ENCODE data around the gene DHDH.
"Not testable (repeated sequence)": the region's sequence is repeated elsewhere in the genome, so short reads cannot be mapped to it uniquely, and the experiment has no call there.

The DHDH gene

GRCh38 chr19:48905664-48906063 is 27.8 kb upstream of the DHDH start:
- Histone ChIP-seq H3K36me3 (peaks cover 65% of the 10 kb centered on the region), H3K27ac (no peak overlapping the region), H3K9me3 (no peaks in the 10 kb centered on the region), H3K4me1 (ENCODE audit: control insufficient read depth in 1 of 2, insufficient read depth in 1 of 2, low read depth in 1 of 2, low read length in 1 of 2) (peaks cover 14 to 17% of the 10 kb centered on the region in 2 experiments), H3K4me3 (ENCODE audit: low read depth in 1 of 2, low read length in 1 of 2) (no peak overlapping the region), H3K27me3 (no peaks in the 10 kb centered on the region)
- TF ChIP-seq, protein P1, sequence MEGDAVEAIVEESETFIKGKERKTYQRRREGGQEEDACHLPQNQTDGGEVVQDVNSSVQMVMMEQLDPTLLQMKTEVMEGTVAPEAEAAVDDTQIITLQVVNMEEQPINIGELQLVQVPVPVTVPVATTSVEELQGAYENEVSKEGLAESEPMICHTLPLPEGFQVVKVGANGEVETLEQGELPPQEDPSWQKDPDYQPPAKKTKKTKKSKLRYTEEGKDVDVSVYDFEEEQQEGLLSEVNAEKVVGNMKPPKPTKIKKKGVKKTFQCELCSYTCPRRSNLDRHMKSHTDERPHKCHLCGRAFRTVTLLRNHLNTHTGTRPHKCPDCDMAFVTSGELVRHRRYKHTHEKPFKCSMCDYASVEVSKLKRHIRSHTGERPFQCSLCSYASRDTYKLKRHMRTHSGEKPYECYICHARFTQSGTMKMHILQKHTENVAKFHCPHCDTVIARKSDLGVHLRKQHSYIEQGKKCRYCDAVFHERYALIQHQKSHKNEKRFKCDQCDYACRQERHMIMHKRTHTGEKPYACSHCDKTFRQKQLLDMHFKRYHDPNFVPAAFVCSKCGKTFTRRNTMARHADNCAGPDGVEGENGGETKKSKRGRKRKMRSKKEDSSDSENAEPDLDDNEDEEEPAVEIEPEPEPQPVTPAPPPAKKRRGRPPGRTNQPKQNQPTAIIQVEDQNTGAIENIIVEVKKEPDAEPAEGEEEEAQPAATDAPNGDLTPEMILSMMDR (IDR thresholded peaks at IDR 0.05): no peak

DNA sequence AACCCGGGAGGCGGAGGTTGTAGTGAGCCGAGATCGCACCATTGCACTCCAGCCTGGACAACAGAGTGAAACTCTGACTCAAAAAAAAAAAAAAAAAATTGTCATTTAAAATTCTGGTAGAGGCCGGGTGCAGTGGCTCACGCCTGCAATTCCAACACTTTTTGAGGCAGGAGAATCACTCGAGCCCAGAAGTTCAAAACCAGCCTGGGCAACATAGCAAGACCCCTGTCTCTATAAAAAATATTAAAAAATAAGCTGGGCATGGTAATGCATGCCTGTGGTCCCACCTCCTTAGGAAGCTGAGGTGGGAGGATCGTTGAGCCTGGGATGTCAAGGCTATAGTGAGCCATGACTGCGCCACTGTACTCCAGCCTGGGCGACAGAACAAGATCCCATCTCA is 27.2 kb upstream of the DHDH start:
- Histone ChIP-seq H3K4me3 (ENCODE audit: low read depth in 1 of 2, low read length in 1 of 2) (no peak overlapping the region), H3K9me3 (no peaks in the 10 kb centered on the region), H3K36me3 (peaks cover 71% of the 10 kb centered on the region), H3K4me1 (ENCODE audit: control insufficient read depth in 1 of 2, insufficient read depth in 1 of 2, low read depth in 1 of 2, low read length in 1 of 2) (peaks cover 7 to 11% of the 10 kb centered on the region in 2 experiments), H3K27ac (no peak overlapping the region), H3K27me3 (no peaks in the 10 kb centered on the region)
- TF ChIP-seq, protein P1 (IDR thresholded peaks at IDR 0.05): no peak

DNA sequence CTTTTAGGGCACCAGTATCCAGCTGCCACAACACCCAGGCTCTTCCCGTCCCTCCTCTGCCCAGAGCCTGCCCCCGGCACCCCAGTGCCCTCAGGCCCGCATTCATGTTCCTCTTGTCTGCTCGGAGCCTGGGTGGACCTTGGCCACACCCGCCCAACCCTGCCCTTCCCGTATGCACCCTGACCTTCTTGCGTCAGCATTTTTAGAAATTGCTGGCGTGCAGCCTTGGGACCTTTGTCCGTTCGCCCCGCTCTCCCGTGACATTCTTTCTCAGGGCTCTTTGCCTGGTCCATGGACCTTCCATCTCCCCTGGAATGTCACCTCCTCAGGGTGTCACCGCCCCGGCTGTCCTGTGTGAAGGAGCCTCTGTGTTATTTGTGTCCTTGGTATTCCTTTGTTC is 25.8 kb upstream of the DHDH start:
- TF ChIP-seq, protein P1 (IDR thresholded peaks at IDR 0.05): no peak
- H3K36me3 ChIP-seq: peaks cover 85% of the 10 kb centered on the region

GRCh38 chr19:48909424-48910077 is 23.9 kb upstream of the DHDH start:
- peaks cover 97% of the 10 kb centered on the region for H3K36me3 ChIP-seq
- not testable (repeated sequence) for H3K27ac ChIP-seq; H3K4me3 ChIP-seq (ENCODE audit: low read depth in 1 of 2, low read length in 1 of 2); H3K27me3 ChIP-seq; H3K9me3 ChIP-seq; H3K4me1 ChIP-seq (ENCODE audit: control insufficient read depth in 1 of 2, insufficient read depth in 1 of 2, low read depth in 1 of 2, low read length in 1 of 2)

More for the DNA sequence above, 25.8 kb upstream of the DHDH start:
- no peak overlapping the region for H3K27ac ChIP-seq
- H3K27me3 ChIP-seq: no peaks in the 10 kb centered on the region
- H3K4me3 ChIP-seq (ENCODE audit: low read depth in 1 of 2, low read length in 1 of 2): no peak overlapping the region
- H3K9me3 ChIP-seq: no peaks in the 10 kb centered on the region
- H3K4me1 ChIP-seq (ENCODE audit: control insufficient read depth in 1 of 2, insufficient read depth in 1 of 2, low read depth in 1 of 2, low read length in 1 of 2): no peaks in the 10 kb centered on the region

DNA sequence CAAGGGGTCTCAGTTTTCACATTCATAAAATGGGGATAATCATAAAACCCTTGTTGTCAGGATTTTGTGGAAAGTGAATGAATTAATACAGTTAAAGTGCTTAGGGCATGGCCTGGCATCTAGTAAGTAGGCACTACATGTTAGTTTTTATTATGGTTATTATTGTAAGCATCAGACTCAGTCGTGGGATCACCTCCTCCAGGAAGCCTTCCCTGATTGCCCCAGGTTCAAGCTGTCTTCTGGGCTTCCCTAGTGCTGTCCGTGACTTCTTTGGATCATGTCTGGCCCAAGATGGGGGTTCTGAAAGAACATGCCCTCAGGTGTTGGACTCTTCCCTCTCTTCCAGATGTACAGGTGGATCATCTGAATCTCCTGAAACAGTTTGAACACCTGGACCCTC is 22.7 kb upstream of the DHDH start:
- TF ChIP-seq, protein P1 (IDR thresholded peaks at IDR 0.05): no peak
- Histone ChIP-seq H3K27ac (no peak overlapping the region), H3K4me3 (ENCODE audit: low read depth in 1 of 2, low read length in 1 of 2) (no peak overlapping the region), H3K4me1 (ENCODE audit: control insufficient read depth in 1 of 2, insufficient read depth in 1 of 2, low read depth in 1 of 2, low read length in 1 of 2) (no peaks in the 10 kb centered on the region), H3K27me3 (no peaks in the 10 kb centered on the region), H3K9me3 (no peaks in the 10 kb centered on the region), H3K36me3 (peaks cover 97% of the 10 kb centered on the region)

- Histone ChIP-seq H3K4me1 (ENCODE audit: control insufficient read depth in 1 of 2, insufficient read depth in 1 of 2, low read depth in 1 of 2, low read length in 1 of 2) (no peaks in the 10 kb centered on the region), H3K36me3 (peaks cover 95% of the 10 kb centered on the region), H3K27me3 (no peaks in the 10 kb centered on the region), H3K4me3 (ENCODE audit: low read depth in 1 of 2, low read length in 1 of 2) (no peak overlapping the region), H3K27ac (no peak overlapping the region), H3K9me3 (no peaks in the 10 kb centered on the region)
- TF ChIP-seq, protein P1 (IDR thresholded peaks at IDR 0.05): no peak
Measured at GRCh38 chr19:48913114-48913889, 20.2 kb upstream of the DHDH start.
